H1 (cell line): ENCODE measurements around the gene CDK16. TPM values are rescaled to one million over a fixed set of nuclear protein-coding genes. Genes with fewer than 3 reads are reported as not detected.

ENCODE experiments used
- JUND ChIP-seq: IDR thresholded peaks from 2 replicates; pipeline ENCODE4 v1.6.1; 2011; ENCODE audit warnings: mild to moderate bottlenecking, improper control_type of control experiment, low read length
- RNF2 ChIP-seq: fragments of 200-900, 300-1000 bp; sonication (generic); IDR thresholded peaks from 2 replicates; pipeline ENCODE4 v1.7.1; 2016; ENCODE audit warnings: borderline replicate concordance, low read depth, mild to moderate bottlenecking, antibody characterized with exemption, low read length; ENCODE audit not compliant: poor library complexity, severe bottlenecking; ENCODE audit errors: missing control alignments
- polyA plus RNA-seq, 7 experiments: library from polyadenylated mRNA; depleted of rRNA in 3 of 7; stranded (reverse) in 5 of 7; unstranded in 2 of 7; fragments of >200 nt in 5 of 7; fragments of 200-250 nt in 2 of 7; gene quantifications; 1 replicate in 5 of 7; 2 replicates in 1 of 7; 4 replicates in 1 of 7; pipeline versions ENCODE4 v1.2.1 to v1.2.3, GENCODE V29; 2011 to 2013; ENCODE audit warnings: missing spikeins in 2 of 7, mixed read lengths in 2 of 7
- total RNA-seq: library from RNA; stranded (reverse); fragmentation: NEBNext Ultra II Directional; extraction: Animal tissue kit (Norgen Biotek cat#: 25700); gene quantifications from 2 replicates; pipeline ENCODE4 v1.2.1, GENCODE V29; 2021
- TF ChIP-seq, protein P1 (sequence below): IDR thresholded peaks from 2 replicates; pipeline ENCODE4 v1.6.1; 2011; ENCODE audit warnings: low read depth, mild to moderate bottlenecking, low read length; ENCODE audit not compliant: insufficient read depth

The CDK16 gene
- total and polyA plus RNA-seq, 2 of the 8 experiments (the other 6 are each of a cell fraction or from before 2014, with no cell fraction given): 124 to 204 TPM

DNA sequence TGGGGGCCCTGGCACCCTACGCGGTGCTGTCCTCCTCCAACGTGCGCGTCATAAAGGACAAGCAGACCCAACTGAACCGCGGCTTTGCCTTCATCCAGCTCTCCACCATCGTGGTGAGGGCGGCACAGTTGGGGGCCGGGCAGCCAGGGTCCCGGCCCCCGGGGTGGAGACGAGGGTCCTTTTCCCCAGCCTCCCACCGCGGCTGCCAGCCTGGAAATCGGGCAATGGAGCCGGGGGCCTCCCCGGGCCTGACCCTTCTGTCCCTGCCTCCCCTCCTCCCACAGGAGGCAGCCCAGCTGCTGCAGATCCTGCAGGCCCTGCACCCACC is 38.6 kb upstream of the CDK16 start (continued):
- TF ChIP-seq, protein P1, sequence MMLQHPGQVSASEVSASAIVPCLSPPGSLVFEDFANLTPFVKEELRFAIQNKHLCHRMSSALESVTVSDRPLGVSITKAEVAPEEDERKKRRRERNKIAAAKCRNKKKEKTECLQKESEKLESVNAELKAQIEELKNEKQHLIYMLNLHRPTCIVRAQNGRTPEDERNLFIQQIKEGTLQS: no peak
- TF ChIP-seq JUND (no peak), RNF2 (no peak)
